OCI-LY3 (cell line): ENCODE measurements around the gene CPLX3.

Experiments used
- H2AFZ ChIP-seq: fragments of 200-600, 300-600 bp; shearing (Covaris generic); 2 replicates; pipeline ENCODE4 v1.6.0; 2014; ENCODE audit warnings: antibody characterized with exemption, low read depth, low read length
- H3K27ac ChIP-seq: fragments of 200-600, 300-600 bp; sonication (generic); 2 replicates; pipeline ENCODE4 v1.5.1; 2014; ENCODE audit warnings: mild to moderate bottlenecking, low read length, moderate library complexity, mixed read lengths
- H3K27me3 ChIP-seq: fragments of 200-600, 300-600 bp; sonication (generic); 2 replicates; pipeline ENCODE4 v1.6.1; 2014; ENCODE audit warnings: low read depth, low read length, mixed read lengths
- H3K36me3 ChIP-seq: fragments of 200-600, 300-600 bp; sonication (generic); replicated peaks from 2 replicates; pipeline ENCODE3; 2014; ENCODE audit warnings: low read depth, low read length, mixed read lengths
- H3K4me1 ChIP-seq: fragments of 300-600, 200-600 bp; sonication (generic); 2 replicates; pipeline ENCODE4 v1.6.1; 2014; ENCODE audit warnings: low read length, mixed read lengths
- H3K4me2 ChIP-seq: fragments of 200-600, 300-600 bp; sonication (generic); 2 replicates; pipeline ENCODE4 v1.6.1; 2014; ENCODE audit warnings: low read length, mixed read lengths
- H3K4me3 ChIP-seq: fragments of 300-600, 200-600 bp; sonication (generic); 2 replicates; pipeline ENCODE4 v1.5.1; 2014; ENCODE audit warnings: antibody characterized with exemption, mild to moderate bottlenecking, low read length, moderate library complexity
- H3K79me2 ChIP-seq: fragments of 300-600, 200-600 bp; shearing (Covaris generic); 2 replicates; pipeline ENCODE4 v1.6.1; 2014; ENCODE audit warnings: mild to moderate bottlenecking, low read length, mixed read lengths
- H3K9ac ChIP-seq: fragments of 300-600, 200-600 bp; shearing (Covaris generic); 2 replicates; pipeline ENCODE4 v1.6.0; 2014; ENCODE audit warnings: mild to moderate bottlenecking, low read length, moderate library complexity
- H3K9me3 ChIP-seq: fragments of 200-600, 300-600 bp; shearing (Covaris generic); 2 replicates; pipeline ENCODE4 v1.6.1; 2014; ENCODE audit warnings: low read length, mixed read lengths; ENCODE audit not compliant: insufficient read depth
- H4K20me1 ChIP-seq: fragments of 200-600, 300-600 bp; sonication (generic); 2 replicates; pipeline ENCODE4 v1.6.1; 2016; ENCODE audit warnings: low read length, mixed read lengths; ENCODE audit not compliant: insufficient read depth
- CTCF ChIP-seq: fragments of 200-600, 300-600 bp; sonication (generic); IDR thresholded peaks from 2 replicates; pipeline ENCODE4 v1.5.1; 2014; ENCODE audit warnings: antibody characterized with exemption, low read length, low read depth
- EZH2phosphoT487 ChIP-seq: fragments of 200-600 bp; shearing (Covaris generic); IDR thresholded peaks from 2 replicates; pipeline ENCODE4 v1.6.1; 2018; ENCODE audit warnings: antibody characterized with exemption, mixed run types, low read depth

The CPLX3 gene

GRCh38 chr15:74799856-74800558, 26.4 kb upstream of the CPLX3 start:
- peak overlapping the region; percentile 2; the same call in 1 of the 2 replicates for H3K4me3 ChIP-seq
- peak overlapping the region; percentile 44; the same call in 1 of the 2 replicates for H3K9ac ChIP-seq
- peaks cover 87% of the 10 kb centered on the region for H3K36me3 ChIP-seq
- TF ChIP-seq EZH2phosphoT487 = no peak
- TF ChIP-seq CTCF = peak; percentile 95
- H3K4me1 ChIP-seq = peaks cover 57% of the 10 kb centered on the region
- H3K9me3 ChIP-seq = no peaks in the 10 kb centered on the region
- peak overlapping the region; percentile 61 for H3K4me2 ChIP-seq
- peak overlapping the region; percentile 72 for H3K27ac ChIP-seq
- H2AFZ ChIP-seq = no peak overlapping the region
- peaks cover 69% of the 10 kb centered on the region for H3K79me2 ChIP-seq
- H3K27me3 ChIP-seq = no peaks in the 10 kb centered on the region
- H4K20me1 ChIP-seq = peaks cover 90% of the 10 kb centered on the region

- H3K27me3 ChIP-seq = no peaks in the 10 kb centered on the region
- H3K4me1 ChIP-seq = peaks cover 51% of the 10 kb centered on the region
- no peak overlapping the region for H2AFZ ChIP-seq
- H3K27ac ChIP-seq = peak overlapping the region; percentile 72
- no peaks in the 10 kb centered on the region for H3K9me3 ChIP-seq
- H3K4me2 ChIP-seq = peak overlapping the region; percentile 12; the same call in 1 of the 2 replicates
- TF ChIP-seq EZH2phosphoT487 = no peak
- TF ChIP-seq CTCF = no peak
- H3K79me2 ChIP-seq = peaks cover 63% of the 10 kb centered on the region
- no peak overlapping the region for H3K4me3 ChIP-seq
- peak overlapping the region; percentile 44; the same call in 1 of the 2 replicates for H3K9ac ChIP-seq
- H4K20me1 ChIP-seq = peaks cover 84% of the 10 kb centered on the region
- H3K36me3 ChIP-seq = peaks cover 81% of the 10 kb centered on the region
Measured at GRCh38 chr15:74800559-74801094, 25.8 kb upstream of the CPLX3 start.

GRCh38 chr15:74801311-74801997, 25.0 kb upstream of the CPLX3 start:
- no peak overlapping the region for H3K4me2 ChIP-seq
- H3K9me3 ChIP-seq = no peaks in the 10 kb centered on the region
- TF ChIP-seq CTCF = no peak
- TF ChIP-seq EZH2phosphoT487 = no peak
- H3K4me3 ChIP-seq = no peak overlapping the region
- H4K20me1 ChIP-seq = peaks cover 77% of the 10 kb centered on the region
- peaks cover 54% of the 10 kb centered on the region for H3K79me2 ChIP-seq
- peaks cover 44% of the 10 kb centered on the region for H3K4me1 ChIP-seq
- H3K27ac ChIP-seq = peak overlapping the region; percentile 72
- H3K9ac ChIP-seq = no peak overlapping the region
- H3K36me3 ChIP-seq = peaks cover 76% of the 10 kb centered on the region
- no peak overlapping the region for H2AFZ ChIP-seq
- H3K27me3 ChIP-seq = no peaks in the 10 kb centered on the region

- Histone ChIP-seq H3K4me2 (no peak overlapping the region), H3K9ac (no peak overlapping the region), H2AFZ (no peak overlapping the region), H4K20me1 (peaks cover 68% of the 10 kb centered on the region), H3K4me3 (no peak overlapping the region), H3K79me2 (peaks cover 46% of the 10 kb centered on the region), H3K4me1 (peaks cover 36% of the 10 kb centered on the region), H3K27ac (no peak overlapping the region), H3K9me3 (no peaks in the 10 kb centered on the region), H3K27me3 (no peaks in the 10 kb centered on the region), H3K36me3 (peaks cover 75% of the 10 kb centered on the region)
- no peak for TF ChIP-seq CTCF
- TF ChIP-seq EZH2phosphoT487 = no peak
Measured at GRCh38 chr15:74802290-74802689, 24.1 kb upstream of the CPLX3 start.
